NOMO-1 treated with DMSO at 0.1 percent for 48 hours (cell line): ENCODE results near the gene IDH2.

Source experiments
- DNase-seq: peaks from one replicate; lab custom pipeline; 2025; ENCODE audit not compliant: unreplicated experiment; lab: John Stamatoyannopoulos, UW

Gene IDH2

GRCh38 chr15:90044916-90045371 lies 57.3 kb downstream of the IDH2 start:
- DNase-seq, result no peak

GRCh38 chr15:90044191-90044590 lies 58.1 kb downstream of the IDH2 start:
- DNase-seq, result no peak

GRCh38 chr15:90043530-90044010 lies 58.7 kb downstream of the IDH2 start:
- no peak for DNase-seq

DNA sequence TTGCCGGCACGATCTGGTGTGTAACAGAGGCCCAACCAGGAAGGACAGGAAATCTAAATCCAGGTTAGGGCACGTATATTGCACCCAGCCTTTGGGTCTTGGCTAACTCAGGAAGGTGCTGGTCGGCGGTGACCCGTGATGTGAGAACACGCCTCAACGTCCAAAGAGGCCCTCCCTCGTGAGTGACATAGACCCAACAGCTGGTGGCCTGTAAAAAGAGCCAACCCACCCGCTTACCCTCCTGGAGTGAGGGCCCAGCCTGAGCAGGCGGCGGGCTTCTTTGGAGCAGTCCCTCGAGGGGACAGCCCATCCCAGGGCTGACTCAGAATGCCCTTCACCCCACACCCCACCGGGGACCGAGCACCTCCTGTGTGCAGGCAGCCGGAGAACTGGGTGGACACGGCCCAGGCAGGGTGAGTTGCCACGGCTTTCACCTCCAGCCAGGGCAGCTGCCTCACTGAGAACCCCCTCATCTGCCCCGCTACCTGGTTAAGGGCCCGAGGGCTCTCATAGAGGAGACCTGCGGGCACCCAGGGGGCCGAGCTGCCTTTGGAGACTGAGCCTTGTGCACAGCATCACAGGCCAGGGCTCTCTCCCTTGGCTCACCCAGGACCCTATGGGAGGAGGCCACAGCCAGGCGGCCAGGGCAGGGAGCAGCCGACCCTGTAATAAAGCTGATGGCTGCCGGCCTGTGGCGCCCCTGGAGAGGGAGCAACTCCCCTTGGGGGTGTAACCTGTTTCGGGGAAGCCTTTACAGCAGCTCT lies 59.3 kb downstream of the IDH2 start:
- no peak for DNase-seq

GRCh38 chr15:90042356-90042755 lies 59.9 kb downstream of the IDH2 start:
- DNase-seq, result no peak

DNA sequence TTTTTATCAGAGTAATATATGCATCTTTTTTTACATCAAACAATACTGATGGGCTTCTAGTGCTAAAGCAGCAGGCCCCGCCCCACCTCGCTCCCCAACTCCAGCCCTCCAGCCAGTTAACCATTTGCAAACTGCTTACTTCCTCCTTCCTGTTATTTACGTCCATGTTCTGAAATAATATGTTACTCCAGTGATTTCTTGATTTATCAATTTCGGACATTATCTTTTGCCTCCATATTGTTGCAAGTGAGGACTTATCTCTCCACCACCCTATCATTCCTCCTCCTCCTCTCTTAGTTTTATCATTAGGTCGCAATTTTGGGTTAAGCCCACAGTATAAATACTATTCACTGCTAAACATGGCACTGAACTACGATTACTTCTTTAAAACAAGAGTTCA lies 61.6 kb downstream of the IDH2 start:
- no peak for DNase-seq

DNA sequence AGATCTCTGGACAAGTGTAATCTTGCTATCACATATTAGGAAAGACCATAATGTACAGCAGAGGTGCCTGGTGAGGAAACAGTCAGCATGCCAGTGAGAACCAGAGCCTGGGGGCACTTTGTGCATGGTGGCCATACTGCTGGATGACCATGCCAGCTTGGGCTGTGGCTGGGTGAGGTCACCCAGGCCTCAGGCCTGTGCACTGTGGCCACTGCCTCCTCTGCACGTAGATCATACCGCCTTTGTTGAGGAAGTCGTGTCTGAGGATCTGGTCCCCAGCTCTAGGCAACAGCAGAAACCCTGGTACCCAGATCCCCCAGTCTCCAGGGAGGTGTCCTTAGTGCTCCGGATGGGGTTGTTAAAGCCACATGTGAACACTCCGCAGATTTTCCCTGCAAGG lies 62.3 kb downstream of the IDH2 start:
- DNase-seq, result no peak

- no peak for DNase-seq
Measured at GRCh38 chr15:90038632-90039095, 63.6 kb downstream of the IDH2 start.

- DNase-seq, result peak; percentile 19
Measured at GRCh38 chr15:90037961-90038631, 64.2 kb downstream of the IDH2 start.

DNA sequence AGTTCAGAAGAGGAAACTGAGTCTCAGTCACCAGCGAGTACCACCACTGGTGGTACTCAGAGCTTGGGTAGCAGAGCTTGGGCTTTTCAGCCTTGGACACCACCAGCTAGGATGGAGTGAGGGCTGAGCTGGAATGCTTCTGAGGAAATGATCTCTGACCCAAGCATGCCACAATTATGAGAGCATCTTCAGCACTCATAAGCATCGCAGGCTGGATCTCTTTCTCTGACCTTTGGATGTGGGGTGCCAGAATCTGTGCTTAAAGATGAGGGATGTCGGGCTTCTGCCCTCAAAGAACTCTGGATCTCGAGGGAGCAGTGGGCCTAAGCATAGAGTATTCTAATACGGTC lies 64.8 kb downstream of the IDH2 start:
- DNase-seq, result no peak

DNA sequence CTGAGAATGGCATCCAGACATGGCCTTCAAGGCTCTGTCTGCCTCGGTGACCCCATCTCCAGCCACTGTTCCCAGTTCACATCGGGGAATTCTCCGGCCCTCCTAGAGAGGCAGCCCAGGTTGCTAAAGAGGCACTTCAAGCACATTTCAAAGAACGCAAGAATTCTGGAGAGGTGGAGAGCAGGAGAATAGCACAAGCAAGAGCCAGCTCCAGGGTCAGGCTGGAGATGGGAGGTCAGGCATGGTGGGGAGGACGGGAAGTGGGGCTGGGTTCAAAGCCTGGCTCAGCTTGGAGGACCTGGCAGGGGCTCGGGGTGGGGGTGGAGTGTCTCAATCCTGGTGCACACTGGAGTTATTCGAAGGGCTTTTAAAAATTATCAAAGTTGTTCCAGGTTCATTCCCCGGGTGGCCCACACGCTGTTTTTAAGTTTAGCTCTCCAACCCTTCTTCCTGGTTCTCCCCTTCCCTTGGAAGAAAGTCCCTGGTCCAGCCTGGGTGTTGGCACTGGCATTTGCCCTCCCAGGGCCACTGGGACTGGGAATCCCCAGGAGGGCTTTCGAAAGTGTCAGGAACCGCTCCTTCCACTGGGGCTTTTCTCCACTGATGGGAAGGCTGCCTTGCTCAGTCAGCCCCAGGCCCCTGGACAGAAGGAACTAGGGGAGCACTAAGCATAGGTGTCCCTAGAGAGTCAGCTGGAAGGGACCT lies 65.3 kb downstream of the IDH2 start:
- DNase-seq, result no peak

DNA sequence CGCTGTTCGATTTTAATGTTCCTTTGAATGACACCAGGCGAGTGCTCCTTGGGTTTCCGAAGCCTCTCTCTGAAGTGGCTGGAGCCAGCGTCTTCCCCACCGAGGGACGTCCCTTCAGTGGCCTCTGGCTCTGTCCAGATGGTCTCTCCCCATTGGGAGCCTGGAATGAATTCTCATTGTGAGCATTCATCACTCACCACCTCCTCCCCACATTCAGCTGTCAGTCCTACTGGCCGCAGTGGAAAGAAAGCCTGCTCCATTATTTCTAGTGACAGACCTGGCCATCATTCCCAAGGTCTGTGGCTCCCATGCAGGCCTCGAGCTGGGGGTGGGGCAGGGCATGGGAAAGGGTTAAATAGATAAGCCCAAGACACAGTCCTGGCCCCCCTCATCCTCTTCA lies 65.9 kb downstream of the IDH2 start:
- no peak for DNase-seq

DNA sequence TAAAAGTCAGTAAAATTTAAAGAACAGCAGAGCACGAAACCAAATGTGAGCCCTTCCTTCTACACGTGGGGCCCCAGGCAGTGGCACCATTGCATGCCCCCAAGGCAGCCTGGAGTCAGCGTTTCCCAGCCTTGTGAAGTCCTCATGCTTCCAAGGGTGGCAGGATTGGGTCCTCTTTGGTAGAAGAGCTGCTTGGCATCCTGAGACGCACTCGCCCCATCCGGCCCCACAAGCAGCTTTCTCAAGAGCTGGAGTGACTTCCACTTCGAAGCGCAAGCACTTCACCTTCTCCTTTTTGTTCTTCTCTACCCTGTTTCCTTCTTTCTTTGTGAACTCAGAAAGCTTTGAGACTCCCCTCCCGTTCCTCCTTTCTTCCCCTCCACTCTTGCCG lies 66.4 kb downstream of the IDH2 start:
- peak; percentile 70 for DNase-seq

GRCh38 chr15:90035095-90035839 lies 67.0 kb downstream of the IDH2 start:
- no peak for DNase-seq

DNA sequence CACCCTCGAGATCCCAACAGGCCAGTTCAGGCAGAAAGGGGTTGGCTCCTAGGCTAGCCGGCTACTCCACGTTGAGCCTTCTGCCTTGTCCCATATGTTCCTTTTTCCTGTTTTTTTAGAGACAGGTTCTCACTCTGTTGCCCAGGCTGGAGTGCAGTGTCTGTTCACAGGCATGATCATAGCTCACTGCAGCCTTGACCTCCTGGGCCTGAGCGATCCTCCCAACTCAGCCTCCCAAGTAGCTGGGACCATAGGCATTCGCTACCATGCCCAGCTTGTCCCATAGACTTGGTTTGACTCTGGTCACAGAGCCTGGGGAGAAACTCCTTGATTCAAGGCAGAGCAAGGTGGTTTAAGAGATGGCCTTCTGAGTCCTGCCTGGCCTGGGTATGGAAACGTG lies 68.8 kb downstream of the IDH2 start:
- no peak for DNase-seq
